Prostate gland (tissue), 2 donors: ENCODE results near the gene OSBPL1A. TPM values are rescaled to one million over a fixed set of nuclear protein-coding genes. Genes with fewer than 3 reads are reported as not detected.

ENCODE experiments used
- DNase-seq: peaks from one replicate; pipeline ENCODE4 v3.0.0-alpha.2; 2019; ENCODE audit warnings: low spot score
- H3K27ac ChIP-seq, 2 donors: fragments of 200-600 bp; sonication (generic); 2 replicates each; pipeline ENCODE4 v1.5.1; 2017 to 2019
- H3K27me3 ChIP-seq: fragments of 200-600 bp; sonication (generic); replicated peaks from 2 replicates; pipeline ENCODE4 v1.5.1; 2019; ENCODE audit not compliant: insufficient read depth
- H3K36me3 ChIP-seq, 2 donors: fragments of 200-600 bp; sonication (generic); 1 replicate in 1 of 2; 2 replicates in 1 of 2; pipeline versions ENCODE4 v1.5.1 to v1.8.1; 2017 to 2019
- H3K4me1 ChIP-seq: fragments of 200-600 bp; sonication (generic); replicated peaks from 2 replicates; pipeline ENCODE4 v1.5.1; 2019
- H3K4me3 ChIP-seq, 2 donors: fragments of 200-600 bp; sonication (generic); 2 replicates each; pipeline ENCODE4 v1.5.1; 2017 to 2019
- H3K9me3 ChIP-seq: fragments of 200-600 bp; sonication (generic); 2 replicates; pipeline ENCODE4 v1.5.1; 2017
- CTCF ChIP-seq, 4 experiments: fragments of 200-600 bp in 2 of 4; fragments of 450-650 bp in 2 of 4; sonication (generic) in 2 of 4; IDR thresholded peaks; 1 replicate in 3 of 4; 2 replicates in 1 of 4; pipeline ENCODE4 v1.5.1; 2016 to 2019; ENCODE audit warnings: antibody characterized with exemption in 4 of 4, mild to moderate bottlenecking in 2 of 4, moderate library complexity in 2 of 4
- POLR2A ChIP-seq: fragments of 450-650 bp; IDR thresholded peaks from one replicate; pipeline ENCODE4 v1.6.1; 2016; ENCODE audit warnings: antibody characterized with exemption, mild to moderate bottlenecking
- POLR2AphosphoS5 ChIP-seq: sonication (generic); formaldehyde crosslinking; IDR thresholded peaks from one replicate; pipeline ENCODE4 v1.6.1; 2017; ENCODE audit warnings: antibody characterized with exemption
- WGBS: methylation state at CpG from one replicate; pipeline ENCODE4 v1.1.5; 2018; 5-methylcytosine and 5-hydroxymethylcytosine counted together
- intact Hi-C: fragments of 100-400 bp; cut with DNase I; formaldehyde crosslinking; loops from one replicate; pipeline ENCODE4 v1.14.2; 2022
- total RNA-seq, 2 donors: library from RNA; depleted of rRNA; stranded (reverse); fragments of >200 nt; gene quantifications; one replicate each; pipeline ENCODE4 v1.1.0, GENCODE V29; 2016

The OSBPL1A gene
- total RNA-seq, 2 donors from 2014 or later = 33.7 to 39.1 TPM

GRCh38 chr18:24319757-24320156 is 77.9 kb downstream of the OSBPL1A start:
- no peaks in the 10 kb centered on the region for H3K36me3 ChIP-seq
- H3K4me3 ChIP-seq = no peak overlapping the region
- H3K4me1 ChIP-seq = no peaks in the 10 kb centered on the region
- intact Hi-C loops = no loop called here
- WGBS = 68% methylated on average over 5 of the region's 5 CpGs
- no peak for DNase-seq
- H3K27me3 ChIP-seq = no peaks in the 10 kb centered on the region
- no peaks in the 10 kb centered on the region for H3K9me3 ChIP-seq
- H3K27ac ChIP-seq = no peak overlapping the region
- no peak for TF ChIP-seq CTCF (IDR thresholded peaks at IDR 0.05)
- no peak for TF ChIP-seq POLR2AphosphoS5
- no peak for TF ChIP-seq POLR2A

- no peaks in the 10 kb centered on the region for H3K9me3 ChIP-seq
- no peaks in the 10 kb centered on the region for H3K4me1 ChIP-seq
- DNase-seq = no peak
- H3K4me3 ChIP-seq = no peak overlapping the region
- intact Hi-C loops = no loop called here
- TF ChIP-seq CTCF (IDR thresholded peaks at IDR 0.05) = no peak
- TF ChIP-seq POLR2AphosphoS5 = no peak
- TF ChIP-seq POLR2A = no peak
- no peaks in the 10 kb centered on the region for H3K27me3 ChIP-seq
- no peaks in the 10 kb centered on the region for H3K36me3 ChIP-seq
- no peak overlapping the region for H3K27ac ChIP-seq
These were observed 80.3 kb downstream of the OSBPL1A start for GRCh38 chr18:24317370-24317769.

GRCh38 chr18:24315170-24315569 is 82.5 kb downstream of the OSBPL1A start:
- Histone ChIP-seq H3K9me3 (no peaks in the 10 kb centered on the region), H3K4me3 (no peak overlapping the region), H3K27me3 (no peaks in the 10 kb centered on the region), H3K27ac (no peak overlapping the region), H3K36me3 (no peaks in the 10 kb centered on the region), H3K4me1 (no peaks in the 10 kb centered on the region)
- TF ChIP-seq POLR2A = no peak
- no peak for TF ChIP-seq CTCF (IDR thresholded peaks at IDR 0.05)
- no peak for TF ChIP-seq POLR2AphosphoS5
- 90% methylated on average over 1 of the region's 1 CpG for WGBS
- no peak for DNase-seq
- intact Hi-C loops = no loop called here

- WGBS = 97% methylated on average over 2 of the region's 2 CpGs
- H3K9me3 ChIP-seq = no peaks in the 10 kb centered on the region
- no peaks in the 10 kb centered on the region for H3K36me3 ChIP-seq
- no peak for DNase-seq
- no peaks in the 10 kb centered on the region for H3K4me1 ChIP-seq
- intact Hi-C loops = no loop called here
- no peak overlapping the region for H3K27ac ChIP-seq
- TF ChIP-seq CTCF (IDR thresholded peaks at IDR 0.05) (no peak), POLR2AphosphoS5 (no peak), POLR2A (no peak)
- no peaks in the 10 kb centered on the region for H3K27me3 ChIP-seq
- no peak overlapping the region for H3K4me3 ChIP-seq
These were observed 91.4 kb downstream of the OSBPL1A start for GRCh38 chr18:24306201-24306600.

- no peak overlapping the region for H3K4me3 ChIP-seq
- 100% methylated on average over 3 of the region's 3 CpGs for WGBS
- H3K9me3 ChIP-seq = no peaks in the 10 kb centered on the region
- no peaks in the 10 kb centered on the region for H3K27me3 ChIP-seq
- DNase-seq = no peak
- H3K27ac ChIP-seq = no peak overlapping the region
- no peaks in the 10 kb centered on the region for H3K36me3 ChIP-seq
- intact Hi-C loops = no loop called here
- H3K4me1 ChIP-seq = no peaks in the 10 kb centered on the region
- TF ChIP-seq POLR2AphosphoS5 = no peak
- TF ChIP-seq POLR2A = no peak
- no peak for TF ChIP-seq CTCF (IDR thresholded peaks at IDR 0.05)
These were observed 96.9 kb downstream of the OSBPL1A start for GRCh38 chr18:24300703-24301102.
